OCI-LY1 (cell line): ENCODE measurements around the gene MRPS30.

Experiments
- EZH2 ChIP-seq: fragments of 200-600 bp; sonication (generic), shearing (Covaris generic); IDR thresholded peaks from 2 replicates; pipeline ENCODE4 v1.8.0; 2017; ENCODE audit warnings: borderline replicate concordance, mixed run types, mild to moderate bottlenecking, antibody characterized with exemption, low read length, moderate library complexity, mixed read lengths
- TF ChIP-seq, protein P1 (sequence below): fragments of 200-600 bp; sonication (generic), shearing (Covaris generic); IDR thresholded peaks from 2 replicates; pipeline ENCODE4 v1.5.1; 2017; ENCODE audit warnings: mild to moderate bottlenecking, antibody characterized with exemption, low read length, moderate library complexity, mixed read lengths

GRCh38 chr5:44787731-44788130, 21.0 kb upstream of the MRPS30 start:
- TF ChIP-seq EZH2: no peak
- TF ChIP-seq, protein P1, sequence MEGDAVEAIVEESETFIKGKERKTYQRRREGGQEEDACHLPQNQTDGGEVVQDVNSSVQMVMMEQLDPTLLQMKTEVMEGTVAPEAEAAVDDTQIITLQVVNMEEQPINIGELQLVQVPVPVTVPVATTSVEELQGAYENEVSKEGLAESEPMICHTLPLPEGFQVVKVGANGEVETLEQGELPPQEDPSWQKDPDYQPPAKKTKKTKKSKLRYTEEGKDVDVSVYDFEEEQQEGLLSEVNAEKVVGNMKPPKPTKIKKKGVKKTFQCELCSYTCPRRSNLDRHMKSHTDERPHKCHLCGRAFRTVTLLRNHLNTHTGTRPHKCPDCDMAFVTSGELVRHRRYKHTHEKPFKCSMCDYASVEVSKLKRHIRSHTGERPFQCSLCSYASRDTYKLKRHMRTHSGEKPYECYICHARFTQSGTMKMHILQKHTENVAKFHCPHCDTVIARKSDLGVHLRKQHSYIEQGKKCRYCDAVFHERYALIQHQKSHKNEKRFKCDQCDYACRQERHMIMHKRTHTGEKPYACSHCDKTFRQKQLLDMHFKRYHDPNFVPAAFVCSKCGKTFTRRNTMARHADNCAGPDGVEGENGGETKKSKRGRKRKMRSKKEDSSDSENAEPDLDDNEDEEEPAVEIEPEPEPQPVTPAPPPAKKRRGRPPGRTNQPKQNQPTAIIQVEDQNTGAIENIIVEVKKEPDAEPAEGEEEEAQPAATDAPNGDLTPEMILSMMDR: no peak
